Articular chondrocyte of knee joint (primary cell): Measurements from ENCODE around the gene BLTP1. TPM values are rescaled to one million over a fixed set of nuclear protein-coding genes. Genes with fewer than 3 reads are reported as not detected.

ENCODE experiments used
- total RNA-seq: library from RNA; depleted of rRNA; stranded (reverse); fragments of >200 nt; gene quantifications from 2 replicates; pipeline ENCODE4 v1.2.3, GENCODE V29; 2012

The BLTP1 gene
- 138 and 149 TPM in 2 replicates for total RNA-seq

GRCh38 chr4:122151982-122152710 is at the start of gene BLTP1:
Gene BLTP1, plus strand, starts transcription at chr4:122152331. Its CDS starts 18,317 bp downstream, at chr4:122170648.

Other genes starting within 250 kb of the BLTP1 start
- 0.11 and 0.13 TPM in 2 replicates for gene TRPC3, start 200.3 kb upstream of the BLTP1 start, total RNA-seq
- gene ADAD1, start 226.7 kb downstream of the BLTP1 start, total RNA-seq = not detected in 2 replicates